ENCODE measurements around the gene GFI1B. TPM values are rescaled to one million over a fixed set of nuclear protein-coding genes. Genes with fewer than 3 reads are reported as not detected.

The GFI1B gene
- polyA plus RNA-seq, 1 experiment, result not detected

DNA sequence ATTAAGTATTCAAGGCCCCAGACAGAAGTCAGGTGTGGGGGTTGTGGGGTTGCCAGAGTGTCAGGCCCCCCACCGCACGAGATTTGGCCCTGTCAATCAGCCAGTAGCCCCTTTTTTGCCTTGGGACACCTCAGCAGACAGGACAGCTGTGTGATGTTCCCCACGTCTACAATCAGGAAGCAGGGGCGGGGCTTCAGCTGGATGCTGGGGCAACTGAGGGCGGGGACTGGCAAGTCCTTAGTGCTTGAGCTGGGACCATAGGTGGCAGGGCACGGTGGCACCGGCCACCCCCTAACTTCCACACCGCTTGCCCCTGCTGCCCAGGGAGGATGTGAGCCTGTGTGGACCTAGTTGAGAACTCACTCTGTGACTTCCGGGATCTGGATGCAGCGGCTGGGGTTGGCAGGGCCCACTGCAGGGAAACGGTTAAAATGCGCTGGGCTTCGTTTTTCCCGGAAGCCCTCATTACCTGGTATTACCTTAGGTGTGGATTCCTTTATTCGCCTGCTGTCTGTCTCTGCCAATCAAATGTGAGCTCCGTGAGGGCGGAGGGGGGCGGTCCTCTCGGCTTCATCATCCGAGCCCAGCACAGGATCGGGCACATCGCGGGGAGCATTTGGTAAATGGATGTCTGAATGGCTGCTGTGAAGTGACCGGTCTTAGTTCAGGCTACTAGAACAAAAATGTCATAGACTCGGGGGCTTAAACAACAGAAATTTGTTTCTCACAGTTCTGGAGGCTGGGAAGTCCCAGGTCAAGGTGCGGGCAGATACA, 44.8 kb downstream of the GFI1B start:
- Histone ChIP-seq H3K4me3 (ENCODE audit: low read depth, low read length) (no peak overlapping the region), H3K36me3 (ENCODE audit: control insufficient read depth, insufficient read depth, low read length) (no peaks in the 10 kb centered on the region), H3K27me3 (ENCODE audit: control insufficient read depth, insufficient read depth, low read length) (no peaks in the 10 kb centered on the region)
- TF ChIP-seq, protein P1, sequence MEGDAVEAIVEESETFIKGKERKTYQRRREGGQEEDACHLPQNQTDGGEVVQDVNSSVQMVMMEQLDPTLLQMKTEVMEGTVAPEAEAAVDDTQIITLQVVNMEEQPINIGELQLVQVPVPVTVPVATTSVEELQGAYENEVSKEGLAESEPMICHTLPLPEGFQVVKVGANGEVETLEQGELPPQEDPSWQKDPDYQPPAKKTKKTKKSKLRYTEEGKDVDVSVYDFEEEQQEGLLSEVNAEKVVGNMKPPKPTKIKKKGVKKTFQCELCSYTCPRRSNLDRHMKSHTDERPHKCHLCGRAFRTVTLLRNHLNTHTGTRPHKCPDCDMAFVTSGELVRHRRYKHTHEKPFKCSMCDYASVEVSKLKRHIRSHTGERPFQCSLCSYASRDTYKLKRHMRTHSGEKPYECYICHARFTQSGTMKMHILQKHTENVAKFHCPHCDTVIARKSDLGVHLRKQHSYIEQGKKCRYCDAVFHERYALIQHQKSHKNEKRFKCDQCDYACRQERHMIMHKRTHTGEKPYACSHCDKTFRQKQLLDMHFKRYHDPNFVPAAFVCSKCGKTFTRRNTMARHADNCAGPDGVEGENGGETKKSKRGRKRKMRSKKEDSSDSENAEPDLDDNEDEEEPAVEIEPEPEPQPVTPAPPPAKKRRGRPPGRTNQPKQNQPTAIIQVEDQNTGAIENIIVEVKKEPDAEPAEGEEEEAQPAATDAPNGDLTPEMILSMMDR (IDR thresholded peaks at IDR 0.05; ENCODE audit: insufficient read depth, low read depth, low read length), result no peak
- ChIA-PET POLR2A (no interaction called here), CTCF (interaction anchor here (0.6 to 4.5 kb wide), 18 partner anchors 10 to 613 kb away, joined by 3 to 55 read pairs (median 8); partner anchors contain the start of genes CFAP77, GFI1B and GTF3C5)
- no peak for DNase-seq (ENCODE audit: low read depth)

DNA sequence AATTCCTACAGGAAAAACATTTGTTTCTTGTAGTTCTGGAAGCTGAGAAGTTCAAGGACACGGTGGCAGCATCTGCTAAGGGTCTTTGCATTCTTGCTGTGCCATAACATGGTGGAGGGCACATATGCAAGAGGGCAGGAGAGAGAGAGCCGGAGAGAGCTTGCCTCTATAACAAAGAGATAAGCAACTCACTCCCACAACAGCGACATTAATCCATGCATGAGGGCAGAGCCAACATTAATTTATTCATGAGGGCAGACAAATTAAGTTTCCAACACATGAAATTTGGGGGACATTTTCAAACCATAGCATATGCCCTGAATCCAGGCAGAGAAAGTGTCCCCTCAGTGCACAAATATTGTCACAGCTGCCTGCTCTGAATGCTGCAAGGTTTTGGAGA, 47.9 kb downstream of the GFI1B start:
- ChIA-PET POLR2A (no interaction called here), CTCF (interaction anchor here (0.6 to 3.7 kb wide), 4 partner anchors 10 to 120 kb away, joined by 3 to 20 read pairs (median 5); no protein-coding TSS in a partner anchor)
- Histone ChIP-seq H3K4me3 (ENCODE audit: low read depth, low read length) (no peak overlapping the region), H3K36me3 (ENCODE audit: control insufficient read depth, insufficient read depth, low read length) (no peaks in the 10 kb centered on the region), H3K27me3 (ENCODE audit: control insufficient read depth, insufficient read depth, low read length) (no peaks in the 10 kb centered on the region)
- TF ChIP-seq, protein P1 (IDR thresholded peaks at IDR 0.05; ENCODE audit: insufficient read depth, low read depth, low read length), result no peak
- no peak for DNase-seq (ENCODE audit: low read depth)

DNA sequence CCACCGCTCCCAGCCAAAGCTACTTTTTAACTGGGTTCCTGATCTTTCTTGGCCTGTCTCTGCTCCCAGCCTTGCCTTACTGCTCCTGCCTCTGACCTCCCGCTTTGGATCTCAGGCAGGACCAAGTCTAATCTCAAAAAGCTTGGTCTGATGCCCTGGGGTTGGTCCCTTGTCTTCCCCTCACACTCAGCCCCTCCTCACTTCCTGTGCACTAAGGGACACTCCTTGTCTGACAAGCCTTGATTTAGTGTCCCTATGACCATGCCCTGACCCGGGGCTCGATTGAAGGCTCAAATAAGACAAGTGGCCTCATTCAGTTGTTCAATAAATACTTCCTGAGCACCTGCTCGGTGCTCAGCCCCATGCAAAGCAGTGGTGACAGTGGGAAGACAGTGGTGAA, 48.6 kb downstream of the GFI1B start:
- TF ChIP-seq, protein P1 (IDR thresholded peaks at IDR 0.05; ENCODE audit: insufficient read depth, low read depth, low read length), result no peak
- H3K27me3 ChIP-seq (ENCODE audit: control insufficient read depth, insufficient read depth, low read length), result no peaks in the 10 kb centered on the region
- CTCF ChIA-PET, result interaction anchor here (0.6 to 3.7 kb wide), 4 partner anchors 9 to 120 kb away, joined by 3 to 20 read pairs (median 5); no protein-coding TSS in a partner anchor
- no peaks in the 10 kb centered on the region for H3K36me3 ChIP-seq (ENCODE audit: control insufficient read depth, insufficient read depth, low read length)
- H3K4me3 ChIP-seq (ENCODE audit: low read depth, low read length), result no peak overlapping the region
- no peak for DNase-seq (ENCODE audit: low read depth)
- POLR2A ChIA-PET, result no interaction called here

DNA sequence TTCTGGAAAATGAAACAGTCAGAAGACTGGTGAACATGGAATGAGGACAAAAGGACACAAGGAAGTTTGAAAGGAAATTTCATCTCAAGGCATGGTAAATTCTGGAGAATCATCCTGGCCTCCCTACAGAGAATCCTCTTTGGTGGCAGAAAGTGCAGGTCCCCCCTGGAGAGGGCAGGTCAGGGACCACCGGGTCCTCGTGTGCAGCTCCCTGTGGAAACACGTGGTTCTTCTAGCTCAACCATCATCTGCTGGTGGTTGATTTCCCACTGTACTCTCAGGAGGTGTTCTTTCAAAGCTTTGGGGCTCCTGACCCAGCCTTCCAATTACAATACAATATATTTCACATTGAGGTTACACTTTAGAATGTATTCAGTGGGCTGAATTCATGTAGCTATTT, 49.7 kb downstream of the GFI1B start:
- POLR2A ChIA-PET, result no interaction called here
- no peaks in the 10 kb centered on the region for H3K36me3 ChIP-seq (ENCODE audit: control insufficient read depth, insufficient read depth, low read length)
- TF ChIP-seq, protein P1 (IDR thresholded peaks at IDR 0.05; ENCODE audit: insufficient read depth, low read depth, low read length), result no peak
- CTCF ChIA-PET, result interaction anchor here (0.7 to 1.4 kb wide), 5 partner anchors 13 to 458 kb away, joined by 3 to 4 read pairs (median 4); no protein-coding TSS in a partner anchor
- DNase-seq (ENCODE audit: low read depth), result no peak
- H3K4me3 ChIP-seq (ENCODE audit: low read depth, low read length), result no peak overlapping the region
- no peaks in the 10 kb centered on the region for H3K27me3 ChIP-seq (ENCODE audit: control insufficient read depth, insufficient read depth, low read length)

DNA sequence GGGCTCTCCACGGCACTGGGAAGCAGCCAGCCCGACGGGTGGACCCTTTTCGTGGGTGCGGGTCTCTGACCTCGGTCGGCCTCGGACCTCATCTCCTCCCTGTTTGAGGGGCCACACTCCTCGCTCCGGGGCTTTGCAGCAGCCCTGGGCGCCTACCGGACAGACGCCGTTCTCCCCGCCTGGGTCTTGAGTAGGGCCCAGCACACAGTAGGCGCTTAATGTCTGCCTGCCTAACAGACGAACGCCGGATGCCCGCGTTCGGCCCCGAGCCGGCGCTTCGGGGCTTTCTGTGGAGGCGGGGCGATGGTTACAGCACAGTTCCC, 51.5 kb downstream of the GFI1B start:
- Histone ChIP-seq H3K4me3 (ENCODE audit: low read depth, low read length) (peak overlapping the region; percentile 68), H3K27me3 (ENCODE audit: control insufficient read depth, insufficient read depth, low read length) (no peaks in the 10 kb centered on the region), H3K36me3 (ENCODE audit: control insufficient read depth, insufficient read depth, low read length) (no peaks in the 10 kb centered on the region)
- CTCF ChIA-PET, result interaction anchor here (0.7 to 7.4 kb wide), 6 partner anchors 8 to 117 kb away, joined by 3 to 46 read pairs (median 10); no protein-coding TSS in a partner anchor
- TF ChIP-seq, protein P1 (IDR thresholded peaks at IDR 0.05; ENCODE audit: insufficient read depth, low read depth, low read length), result no peak
- DNase-seq (ENCODE audit: low read depth), result no peak
- POLR2A ChIA-PET, result interaction anchor here (0.6 to 1.0 kb wide), 5 partner anchors 8 to 1770 kb away, joined by 3 to 5 read pairs (median 4); partner anchors contain the start of genes MED22 and RPL7A
